SK-N-SH treated with all-trans-retinoic acid at 6 μM for 48 hours (cell line): Measurements from ENCODE around the gene TMEM169.

Experiments
- GLIS3 ChIP-seq: fragments of 250-450 bp; sonication (Bioruptor Pico); IDR thresholded peaks from 2 replicates; pipeline ENCODE4 v1.5.0; 2020; ENCODE audit warnings: mild to moderate bottlenecking, moderate library complexity
- PATZ1 ChIP-seq: fragments of 250-450 bp; sonication (Bioruptor Pico); IDR thresholded peaks from 2 replicates; pipeline ENCODE4 v1.8.0; 2020; ENCODE audit warnings: mild to moderate bottlenecking, moderate library complexity, borderline replicate concordance
- POU6F1 ChIP-seq: fragments of 250-450 bp; sonication (Bioruptor Pico); IDR thresholded peaks from 2 replicates; pipeline ENCODE4 v1.8.0; 2021; ENCODE audit warnings: low read depth, mild to moderate bottlenecking, moderate library complexity, borderline replicate concordance
- RARB ChIP-seq: fragments of 250-450 bp; sonication (Bioruptor Pico); IDR thresholded peaks from 2 replicates; pipeline ENCODE4 v1.8.0; 2021; ENCODE audit warnings: mild to moderate bottlenecking, moderate library complexity
- TSHZ2 ChIP-seq: fragments of 250-450 bp; sonication (Bioruptor Pico); IDR thresholded peaks from 2 replicates; pipeline ENCODE4 v1.5.0; 2020; ENCODE audit warnings: mild to moderate bottlenecking, moderate library complexity
- ZFP3 ChIP-seq: fragments of 250-450 bp; sonication (Bioruptor Pico); IDR thresholded peaks from 2 replicates; pipeline ENCODE4 v1.5.0; 2020; ENCODE audit warnings: mild to moderate bottlenecking, moderate library complexity
- ZFP30 ChIP-seq: fragments of 450-650 bp; formaldehyde crosslinking; IDR thresholded peaks from 2 replicates; pipeline ENCODE4 v1.5.0; 2022; ENCODE audit warnings: mild to moderate bottlenecking, moderate library complexity
- ZNF70 ChIP-seq: fragments of 450-650 bp; formaldehyde crosslinking; IDR thresholded peaks from 2 replicates; pipeline ENCODE4 v1.5.0; 2020; ENCODE audit warnings: mild to moderate bottlenecking, moderate library complexity

- TF ChIP-seq POU6F1 (no peak), GLIS3 (CRISPR knock-in tag) (no peak), ZFP30 (CRISPR knock-in tag) (no peak), TSHZ2 (no peak), RARB (CRISPR knock-in tag) (no peak), ZFP3 (CRISPR knock-in tag) (no peak), ZNF70 (CRISPR knock-in tag) (no peak), PATZ1 (CRISPR knock-in tag) (no peak)
Measured at GRCh38 chr2:216074794-216075193, 6.9 kb upstream of the TMEM169 start.
